ENCODE data around the gene ETNPPL. TPM values are rescaled to one million over a fixed set of nuclear protein-coding genes. Genes with fewer than 3 reads are reported as not detected.

ETNPPL gene
- total and polyA plus RNA-seq, 9 of the 15 experiments (the other 6 are each of a cell fraction or from before 2014, with no cell fraction given): 0.06 to 0.14 TPM; not detected in 7

- TF ChIP-seq SMARCE1 (IDR thresholded peaks at IDR 0.05) (peak; percentile 40; the same call in 1 of the 2 replicates), DEAF1 (CRISPR knock-in tag; IDR thresholded peaks at IDR 0.05) (no peak), BCOR (IDR thresholded peaks at IDR 0.05) (peak; percentile 71), POLR2AphosphoS5 (IDR thresholded peaks at IDR 0.05; ENCODE audit: control insufficient read depth, insufficient read depth, low read depth, low read length) (peak; percentile 49; the same call in 1 of the 2 replicates), TCF3 (CRISPR knock-in tag; IDR thresholded peaks at IDR 0.05) (peak; percentile 66), EWSR1 (IDR thresholded peaks at IDR 0.05; ENCODE audit: borderline replicate concordance, low read depth, partially characterized antibody) (no peak), CBFA2T2 (conservative IDR thresholded peaks at IDR 0.05) (peak; percentile 77)
These were observed 67.8 kb downstream of the ETNPPL start (continued) for GRCh38 chr4:108695062-108695461.

GRCh38 chr4:108694423-108694822 lies 68.4 kb downstream of the ETNPPL start:
- Histone ChIP-seq H3K9me1 (ENCODE audit: control insufficient read depth, insufficient read depth, low read length) (no peaks in the 10 kb centered on the region), H3K4me1 (replicated peaks in 1 of 2; ENCODE audit: control insufficient read depth in 2 of 2, insufficient read depth in 2 of 2, low read length in 2 of 2) (peaks cover 0 to 16% of the 10 kb centered on the region in 2 experiments; a peak in 3 of 5 replicates), H3K27ac (ENCODE audit: extremely low read depth, low read depth, low read length) (no peak overlapping the region), H4K20me1 (replicated peaks; ENCODE audit: control insufficient read depth, insufficient read depth, low read length) (no peaks in the 10 kb centered on the region), H3K36me3 (ENCODE audit: control insufficient read depth, insufficient read depth, low read length) (no peaks in the 10 kb centered on the region), H2AFZ (ENCODE audit: low read depth, low read length) (no peak overlapping the region), H3K9me3 (replicated peaks; ENCODE audit: control insufficient read depth, insufficient read depth, low read depth, low read length) (no peaks in the 10 kb centered on the region), H3K4me2 (ENCODE audit: insufficient read depth, low read length) (no peak overlapping the region), H3K27me3 (ENCODE audit: control insufficient read depth in 2 of 2, insufficient read depth in 2 of 2, low read length in 2 of 2) (no peaks in the 10 kb centered on the region), H3K4me3 (no peak overlapping the region), H3K79me2 (ENCODE audit: control insufficient read depth, insufficient read depth, low read length) (no peaks in the 10 kb centered on the region), H3K9ac (ENCODE audit: insufficient read depth in 1 of 2, low read depth in 2 of 2, low read length in 2 of 2) (no peak overlapping the region)
- in situ Hi-C loops (cut with MboI): no loop called here
- POLR2A ChIA-PET: no interaction called here
- FAIRE-seq: no peak
- intact Hi-C loops (cut with micrococcal nuclease): no loop called here
- DNase-seq (ENCODE audit: extremely low read depth in 1 of 4, low spot score in 3 of 4): no peak
- ATAC-seq: no peak
- CTCF ChIA-PET (ENCODE audit: low intra/inter-chr PET ratio): no interaction called here
- WGBS (ENCODE audit: insufficient coverage, low coverage, missing lambda C conversion rate): 22% methylated on average over 3 of the region's 3 CpGs
- BruUV-seq (replicated peaks): no TSS peak
- TF ChIP-seq ZNF512 (tag; IDR thresholded peaks at IDR 0.05) (no peak), ZNF644 (tag; IDR thresholded peaks at IDR 0.05; ENCODE audit: low read depth) (no peak), SP1 (CRISPR knock-in tag; IDR thresholded peaks at IDR 0.05) (no peak), DPF2 (IDR thresholded peaks at IDR 0.05) (no peak), FIP1L1 (IDR thresholded peaks at IDR 0.05; ENCODE audit: low read depth, low read length, poor library complexity, severe bottlenecking) (no peak), POU5F1 (IDR thresholded peaks at IDR 0.05; ENCODE audit: borderline replicate concordance, low read depth, low read length, partially characterized antibody) (no peak), ZNF561 (CRISPR knock-in tag; conservative IDR thresholded peaks at IDR 0.05) (no peak), KLF10 (CRISPR knock-in tag; IDR thresholded peaks at IDR 0.05) (no peak), EP400 (IDR thresholded peaks at IDR 0.05) (no peak), NUFIP1 (IDR thresholded peaks at IDR 0.05; ENCODE audit: partially characterized antibody) (no peak), ELF4 (CRISPR knock-in tag; IDR thresholded peaks at IDR 0.05) (no peak)
